HG03280 (cell line): ENCODE measurements around the gene TBC1D22A.

Experiments
- ATAC-seq: cut with Tn5 transposase; IDR thresholded peaks from one replicate; pipeline ENCODE4 v1.9.1; 2021; ENCODE audit warnings: mild to moderate bottlenecking, moderate library complexity; ENCODE audit not compliant: unreplicated experiment

Gene TBC1D22A

GRCh38 chr22:47005506-47006408 lies 243.3 kb downstream of the TBC1D22A start:
- no peak for ATAC-seq

GRCh38 chr22:47006433-47006832 lies 244.0 kb downstream of the TBC1D22A start:
- ATAC-seq: no peak

- ATAC-seq: no peak
These were observed 244.4 kb downstream of the TBC1D22A start for GRCh38 chr22:47006869-47007268.

- ATAC-seq: no peak
These were observed 245.0 kb downstream of the TBC1D22A start for GRCh38 chr22:47007496-47007895.

- no peak for ATAC-seq
These were observed 245.9 kb downstream of the TBC1D22A start for GRCh38 chr22:47008208-47008885.

- no peak for ATAC-seq
These were observed 247.1 kb downstream of the TBC1D22A start for GRCh38 chr22:47009304-47010101.

- no peak for ATAC-seq
These were observed 247.8 kb downstream of the TBC1D22A start for GRCh38 chr22:47010211-47010610.

- no peak for ATAC-seq
These were observed 248.8 kb downstream of the TBC1D22A start for GRCh38 chr22:47011131-47011858.

- ATAC-seq: no peak
These were observed 249.4 kb downstream of the TBC1D22A start for GRCh38 chr22:47011859-47012258.

GRCh38 chr22:47012589-47013370 lies 250.3 kb downstream of the TBC1D22A start:
- ATAC-seq: no peak

GRCh38 chr22:47013861-47014635 lies 251.6 kb downstream of the TBC1D22A start:
- no peak for ATAC-seq

- no peak for ATAC-seq
These were observed 252.3 kb downstream of the TBC1D22A start for GRCh38 chr22:47014636-47015345.

GRCh38 chr22:47015589-47016178 lies 253.2 kb downstream of the TBC1D22A start:
- no peak for ATAC-seq

- ATAC-seq: no peak
These were observed 254.2 kb downstream of the TBC1D22A start for GRCh38 chr22:47016631-47017030.

- ATAC-seq: no peak
These were observed 254.8 kb downstream of the TBC1D22A start for GRCh38 chr22:47017245-47017644.

GRCh38 chr22:47018010-47018910 lies 255.8 kb downstream of the TBC1D22A start:
- ATAC-seq: no peak
